Left cardiac atrium (tissue), 4 donors: ENCODE results near the gene NOTCH4. TPM values are rescaled to one million over a fixed set of nuclear protein-coding genes. Genes with fewer than 3 reads are reported as not detected.
"Not testable (repeated sequence)": the region's sequence is repeated elsewhere in the genome, so short reads cannot be mapped to it uniquely, and the experiment has no call there.

Experiments used
- ATAC-seq, 2 donors: fragments of 200-7000 bp; cut with Tn5 transposase; one replicate each; pipeline ENCODE4 v1.9.1; 2020; ENCODE audit warnings: mild to moderate bottlenecking in 2 of 2, moderate library complexity in 2 of 2
- DNase-seq: peaks from one replicate; pipeline ENCODE4 v3.0.0-alpha.2; 2020
- intact Hi-C, 2 donors: fragments of 100-400 bp; cut with DNase I; formaldehyde crosslinking; loops; one replicate each; pipeline versions ENCODE4 v1.14.1 to v1.15.1; 2022 to 2023
- total RNA-seq, 2 donors: library from RNA; stranded (reverse); fragmentation: NEBNext Ultra II Directional; extraction: Animal tissue kit (Norgen Biotek cat#: 25700); gene quantifications; one replicate each; pipeline ENCODE4 v1.2.1, GENCODE V29; 2021
- donor health status: DM: no; HTN: yes; CAD: no.
- donor health status: DM: no; HTN: yes; CAD: no; lungs with severe emphysema.
- donor health status: DM: yes; HTN: yes; CAD: no.
- donor health status: Dilated cardiomyopathy.

Gene NOTCH4
- total RNA-seq, 2 donors from 2014 or later: 22.4 to 27.9 TPM

GRCh38 chr6:32196682-32197616, 26.9 kb downstream of the NOTCH4 start:
- ATAC-seq (no peak), DNase-seq (peak; percentile 62)
- intact Hi-C loops: no loop called here

DNA sequence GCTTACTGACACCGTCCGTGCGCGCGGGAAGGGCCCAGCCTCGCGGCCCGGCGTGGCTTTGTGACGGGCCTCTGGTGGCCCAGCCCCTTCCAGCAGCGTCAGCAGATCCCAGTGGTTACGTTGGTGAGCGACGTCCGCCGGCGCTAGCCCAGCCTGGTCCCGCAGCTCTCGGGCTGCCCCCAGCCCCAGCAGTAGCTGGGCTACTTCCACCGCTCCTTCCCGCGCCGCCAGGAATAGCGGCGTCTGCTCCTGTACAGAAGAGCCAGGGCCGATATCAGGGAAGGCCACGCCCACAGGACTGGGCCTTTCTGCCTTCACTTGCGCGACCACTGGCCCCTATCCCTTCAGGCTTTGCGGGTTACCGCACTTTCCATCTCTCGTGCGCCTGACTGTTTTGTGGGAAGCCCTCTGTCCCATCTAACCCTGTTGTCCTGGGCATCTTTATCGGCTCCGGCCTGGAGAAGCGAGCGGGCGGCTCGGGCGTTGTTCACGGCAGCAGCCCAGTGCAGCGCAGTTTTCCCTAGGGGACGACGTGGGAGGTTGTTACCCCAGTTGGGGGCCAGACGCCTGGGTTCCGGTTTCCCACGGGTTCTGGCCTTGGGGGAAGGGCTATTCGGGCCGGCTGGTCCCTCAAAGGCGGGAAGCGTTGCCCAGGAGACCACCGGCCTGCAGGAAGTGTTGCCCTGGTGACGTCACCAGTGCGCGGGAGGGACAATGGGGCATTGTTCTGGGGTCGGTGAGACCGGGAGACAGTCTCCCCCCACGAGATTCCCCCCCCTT, 27.8 kb downstream of the NOTCH4 start:
- ATAC-seq (peak; percentile 91), DNase-seq (peak; percentile 97)
- intact Hi-C loops: no loop called here

DNA sequence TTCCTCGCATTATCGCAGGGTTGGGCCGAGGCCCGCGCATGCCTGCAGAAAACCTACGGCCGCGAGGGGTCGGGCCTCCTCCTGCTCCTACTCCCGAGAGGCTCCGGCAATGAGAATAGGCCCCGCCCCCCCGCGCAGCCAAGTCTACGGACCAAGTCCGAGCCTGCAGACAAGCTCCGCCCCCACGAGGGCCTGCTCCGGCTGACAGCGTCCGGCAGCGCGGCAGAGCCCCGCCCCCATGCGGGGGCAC, 28.3 kb downstream of the NOTCH4 start:
- ATAC-seq: peak; percentile 89
- intact Hi-C loops: no loop called here

DNA sequence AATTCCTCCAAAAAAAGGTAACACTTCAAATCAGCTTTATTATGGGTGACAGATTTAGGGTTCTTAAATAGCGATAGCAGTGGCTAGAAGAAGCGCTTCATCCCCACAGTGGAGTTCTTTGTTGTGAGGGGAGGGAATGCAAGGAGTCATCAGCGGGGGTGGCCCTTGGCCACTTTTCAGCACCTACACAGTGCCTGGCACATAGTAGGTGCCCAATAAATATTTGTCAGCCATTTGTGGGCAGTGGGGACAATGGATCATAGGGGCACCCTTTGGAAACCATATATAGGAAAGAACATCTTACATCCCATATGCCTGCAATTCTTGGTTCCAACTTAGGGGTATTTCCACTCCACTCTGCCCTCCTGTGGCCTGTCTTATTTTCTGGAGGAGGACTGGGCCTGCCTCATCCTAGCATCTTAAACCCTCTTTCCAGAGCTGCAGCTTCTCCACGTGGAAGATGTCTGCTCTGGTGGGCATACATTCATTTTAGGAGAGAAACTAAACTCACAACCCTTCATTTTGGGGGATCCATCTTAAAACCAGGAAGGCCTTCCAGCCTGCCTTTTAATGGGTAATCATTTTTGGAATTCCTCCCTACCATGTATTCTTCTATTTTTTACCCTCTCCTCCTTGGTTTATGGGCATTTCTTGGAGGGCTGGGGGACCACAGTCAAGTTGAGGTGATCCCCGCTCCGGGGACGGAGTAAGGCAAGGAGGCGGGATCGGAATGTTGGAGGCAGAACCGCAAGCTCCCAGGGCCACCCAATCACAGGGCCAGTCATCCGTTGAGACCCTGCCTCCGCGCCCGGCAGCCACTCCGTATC, 28.8 kb downstream of the NOTCH4 start:
- no peak for ATAC-seq
- DNase-seq: no peak
- intact Hi-C loops: no loop called here

More for the DNA sequence above, 28.3 kb downstream of the NOTCH4 start:
- DNase-seq: peak; percentile 100

DNA sequence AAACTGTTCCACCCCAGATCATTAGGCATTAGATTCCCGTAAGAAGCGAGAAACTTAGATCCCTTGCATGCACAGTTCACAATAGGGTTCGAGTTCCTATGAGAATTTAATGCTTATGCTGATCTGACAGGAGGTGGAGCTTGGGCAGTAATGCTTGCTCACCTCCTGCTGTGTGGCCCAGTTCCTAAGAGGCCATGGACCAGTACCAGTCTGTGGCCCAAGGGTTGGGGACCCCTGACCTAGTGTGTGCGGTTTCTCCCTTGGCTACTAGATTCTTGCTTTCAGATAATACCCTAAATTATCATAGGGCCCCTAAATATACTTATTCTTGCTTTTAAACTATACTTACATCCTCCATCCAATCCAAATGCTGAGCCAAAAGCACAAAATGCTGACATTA, 29.5 kb downstream of the NOTCH4 start:
- no peak for DNase-seq
- intact Hi-C loops: no loop called here
- no peak for ATAC-seq

GRCh38 chr6:32193096-32193495, 30.8 kb downstream of the NOTCH4 start:
- ATAC-seq, intact Hi-C loops, DNase-seq: not testable (repeated sequence)

DNA sequence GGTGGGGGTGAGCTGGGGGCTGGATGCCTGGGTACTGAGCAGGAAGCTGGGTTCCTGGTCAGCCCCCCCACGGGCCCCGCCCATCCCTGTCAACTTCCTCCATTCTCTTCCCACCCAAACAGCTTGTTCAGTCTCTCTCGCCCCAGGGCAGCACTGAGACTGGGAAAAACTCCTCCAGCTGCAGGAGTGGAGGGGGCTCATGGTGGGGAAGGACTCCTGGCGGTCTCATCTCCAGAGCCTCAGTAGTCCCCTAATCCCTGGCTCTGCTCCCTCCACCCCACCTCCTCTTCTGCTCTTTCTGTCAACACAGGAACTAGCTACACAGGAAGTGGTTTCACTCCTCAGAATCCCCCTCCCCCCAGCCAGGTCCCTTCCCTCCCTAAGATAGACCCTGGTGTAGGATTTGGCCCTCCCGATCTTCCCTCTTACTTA, 31.2 kb downstream of the NOTCH4 start, which contains the start of gene GPSM3:
TSS of gene GPSM3 (minus strand) at position 36 of the 432 bp plus-strand sequence. CDS start 130 bp downstream, outside the sequence.
- intact Hi-C loops: no loop called here
- DNase-seq (peak; percentile 72), ATAC-seq (no peak)

GRCh38 chr6:32191696-32192607, 31.9 kb downstream of the NOTCH4 start:
- intact Hi-C loops: no loop called here

GRCh38 chr6:32190911-32191677, 32.8 kb downstream of the NOTCH4 start:
- DNase-seq (no peak), ATAC-seq (no peak)
- intact Hi-C loops: no loop called here

More at GRCh38 chr6:32191696-32192607, 31.9 kb downstream of the NOTCH4 start:
- ATAC-seq (no peak), DNase-seq (no peak)

- ATAC-seq (peak; percentile 79 to 82), DNase-seq (peak; percentile 94)
- intact Hi-C loops: no loop called here
Observed at GRCh38 chr6:32190054-32190851, 33.6 kb downstream of the NOTCH4 start, which contains the start of gene PBX2. PBX2 (minus strand) TSS chr6:32190202; CDS start chr6:32189915, 287 bp downstream.

DNA sequence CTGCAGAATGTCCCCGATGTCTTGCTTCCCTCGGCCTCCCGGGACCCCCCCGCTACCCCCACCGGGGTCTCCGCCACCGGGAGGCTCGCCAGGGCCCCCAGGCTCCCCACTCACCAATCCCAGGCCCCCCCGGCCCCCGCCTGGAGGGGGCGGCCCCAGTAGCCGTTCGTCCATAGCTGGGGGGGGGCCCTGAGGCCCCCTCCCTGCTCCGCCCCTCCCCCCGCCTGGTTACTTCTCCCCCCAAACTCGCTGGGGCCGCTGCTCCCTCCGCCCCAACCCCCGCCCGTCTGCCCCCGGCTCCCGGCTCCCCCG, 34.2 kb downstream of the NOTCH4 start:
- DNase-seq (no peak), ATAC-seq (peak; percentile 6 to 9)
- intact Hi-C loops: no loop called here

DNA sequence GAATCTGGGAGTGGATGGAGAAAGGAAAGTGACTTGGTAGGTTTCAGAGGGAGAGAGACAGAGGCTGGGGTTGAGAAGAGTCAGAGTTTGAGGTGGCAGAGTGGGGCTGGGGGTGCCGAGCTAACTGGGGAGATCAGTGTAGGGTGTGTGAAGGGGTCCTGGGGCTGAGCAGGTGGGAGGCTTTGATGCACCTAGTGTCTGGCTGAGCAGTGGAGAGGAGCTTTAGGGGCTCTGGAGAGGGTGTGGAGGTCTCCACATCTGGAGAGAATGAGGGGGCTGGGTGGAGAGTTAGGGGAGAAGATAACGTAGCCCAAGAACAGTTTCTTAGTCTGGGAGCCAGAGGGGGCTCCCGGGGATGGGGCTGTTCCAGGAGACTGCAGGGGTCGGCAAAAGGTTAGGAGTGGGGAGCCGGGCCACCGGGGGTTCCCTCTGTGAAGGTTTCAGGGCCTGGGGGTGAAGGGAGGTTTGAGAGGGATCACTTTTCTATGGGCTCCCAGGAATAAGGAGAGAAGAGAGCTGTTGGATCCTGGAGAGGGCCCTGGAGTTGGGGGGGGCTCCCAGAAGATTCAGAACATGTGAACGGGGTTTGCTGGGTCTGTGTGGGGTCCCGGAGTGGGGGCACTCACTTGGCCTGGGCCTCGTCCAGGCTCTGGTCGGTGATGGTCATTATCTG, 34.7 kb downstream of the NOTCH4 start:
- no peak for DNase-seq

DNA sequence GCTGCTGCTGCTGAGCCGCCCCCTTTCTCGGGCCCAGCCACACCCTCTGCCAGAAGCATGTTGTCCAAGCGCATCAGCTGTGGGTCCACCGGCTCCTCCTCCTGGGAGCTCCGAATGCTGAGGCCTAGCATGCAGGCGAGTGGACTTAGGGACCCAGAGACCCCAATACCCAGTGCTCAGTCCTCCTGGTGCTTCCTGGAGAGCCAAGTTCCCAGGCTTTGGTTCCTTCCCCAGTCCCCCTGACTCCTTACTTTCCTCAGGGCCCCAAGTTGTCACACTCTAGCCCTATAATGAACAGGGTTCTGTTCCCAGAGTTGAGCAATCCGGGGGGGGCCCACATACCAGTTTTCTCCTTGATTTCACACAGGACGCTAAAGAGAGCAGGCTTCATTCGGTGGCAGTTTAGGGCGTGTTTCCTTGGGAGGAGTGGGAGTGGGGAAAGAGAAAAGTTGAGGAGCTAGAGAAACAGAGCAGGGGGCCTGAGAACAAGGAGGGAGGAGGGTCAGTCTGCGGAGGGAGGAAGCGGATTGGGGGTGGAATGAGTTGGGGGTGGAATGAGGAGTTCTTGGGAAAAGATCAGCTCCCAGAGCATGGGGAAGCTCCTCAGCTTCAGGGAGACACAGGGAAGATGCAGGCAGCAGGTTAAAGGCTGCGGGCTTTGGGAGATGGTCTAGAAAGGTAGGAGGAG, 35.3 kb downstream of the NOTCH4 start:
- intact Hi-C loops: no loop called here
- ATAC-seq (no peak), DNase-seq (no peak)

More for the DNA sequence above, 34.7 kb downstream of the NOTCH4 start:
- intact Hi-C loops: no loop called here
- peak; percentile 0 to 1 for ATAC-seq

DNA sequence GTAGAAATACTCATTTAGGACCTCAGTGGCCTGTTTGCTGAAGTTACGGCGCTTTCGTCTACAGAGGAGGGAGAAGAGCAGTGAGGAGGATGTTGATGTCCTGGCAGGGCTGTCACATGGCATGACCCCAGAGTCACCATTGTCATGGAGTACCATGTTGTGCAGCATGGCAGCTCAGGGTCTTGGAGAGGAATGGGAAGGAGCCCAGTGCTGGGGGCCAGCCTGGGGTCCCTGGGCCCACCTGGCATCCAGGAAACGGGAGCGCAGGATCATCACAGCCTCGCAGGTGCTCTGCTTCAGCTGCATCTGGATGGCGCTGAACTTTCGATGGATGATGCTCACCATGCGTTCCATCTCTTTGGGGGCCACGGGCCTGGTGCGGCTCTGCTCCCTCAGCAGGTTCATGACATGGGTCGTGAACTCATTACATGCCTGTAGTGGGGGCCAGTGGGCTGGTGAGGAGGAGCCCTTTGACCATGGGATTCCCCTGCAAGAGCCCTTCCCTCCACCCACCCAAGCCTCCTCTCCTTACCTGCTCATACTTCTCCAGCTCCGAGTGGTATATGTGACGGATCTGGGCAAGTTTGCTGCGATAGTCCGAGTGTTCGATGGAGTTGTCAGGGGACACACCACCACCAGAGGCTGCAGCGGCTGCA, 36.0 kb downstream of the NOTCH4 start:
- DNase-seq, ATAC-seq, intact Hi-C loops: not testable (repeated sequence)
